ENCODE measurements around the gene KCNMB2.
"Not testable (repeated sequence)": the region's sequence is repeated elsewhere in the genome, so short reads cannot be mapped to it uniquely, and the experiment has no call there.

KCNMB2 gene

DNA sequence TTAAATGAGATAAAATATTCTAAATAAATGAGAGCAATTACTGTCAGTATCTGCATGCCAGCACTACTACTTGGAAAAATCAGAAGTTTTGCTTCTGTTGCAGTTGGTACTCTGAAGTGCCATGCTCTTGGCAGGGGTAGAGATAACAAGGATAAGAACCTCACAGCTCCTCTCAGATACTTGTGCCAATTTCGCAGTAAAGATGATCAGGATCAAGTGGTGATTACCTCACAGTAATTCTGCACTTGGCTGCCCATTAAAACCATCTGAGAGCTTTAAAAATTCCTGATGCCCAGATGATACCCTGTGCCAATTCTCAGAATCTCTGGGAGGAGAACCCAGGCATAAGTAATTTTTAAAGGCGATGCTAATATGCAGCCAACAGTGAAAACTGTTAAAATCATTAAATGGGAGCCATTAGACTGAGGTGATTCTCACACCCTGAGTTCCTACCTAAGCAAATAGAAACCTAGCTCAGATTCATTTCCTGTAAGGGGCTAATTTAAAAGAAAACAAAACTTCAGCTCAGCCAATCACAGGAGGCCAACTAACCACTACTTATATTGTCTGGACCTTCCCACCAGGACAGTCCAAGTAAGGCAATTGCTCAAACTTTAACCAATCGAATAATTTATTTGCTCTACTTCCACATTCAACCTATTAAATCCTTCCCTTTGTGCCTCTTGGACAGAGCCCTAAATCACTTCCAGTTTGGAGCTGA, 171.2 kb downstream of the KCNMB2 start:
- no peak for DNase-seq

DNA sequence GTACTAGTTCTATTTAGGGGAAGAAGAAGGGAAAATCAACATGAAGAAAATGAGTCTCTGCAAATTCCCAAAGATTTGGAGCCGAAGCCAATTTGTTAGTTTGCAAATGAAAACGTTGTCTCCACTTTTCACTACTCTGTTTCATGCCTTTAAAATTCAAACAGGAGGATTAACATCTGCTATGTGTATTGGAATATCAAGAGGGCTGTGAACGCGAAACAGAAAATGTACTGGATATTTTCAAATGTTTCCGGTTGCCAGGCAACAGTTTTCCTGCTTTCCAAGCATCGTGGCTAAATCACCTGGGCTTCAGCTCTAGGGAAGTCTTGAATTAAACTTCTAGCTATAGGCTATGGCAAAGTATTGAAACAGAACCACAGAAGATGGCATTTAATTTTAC, 172.8 kb downstream of the KCNMB2 start:
- DNase-seq, result no peak

DNA sequence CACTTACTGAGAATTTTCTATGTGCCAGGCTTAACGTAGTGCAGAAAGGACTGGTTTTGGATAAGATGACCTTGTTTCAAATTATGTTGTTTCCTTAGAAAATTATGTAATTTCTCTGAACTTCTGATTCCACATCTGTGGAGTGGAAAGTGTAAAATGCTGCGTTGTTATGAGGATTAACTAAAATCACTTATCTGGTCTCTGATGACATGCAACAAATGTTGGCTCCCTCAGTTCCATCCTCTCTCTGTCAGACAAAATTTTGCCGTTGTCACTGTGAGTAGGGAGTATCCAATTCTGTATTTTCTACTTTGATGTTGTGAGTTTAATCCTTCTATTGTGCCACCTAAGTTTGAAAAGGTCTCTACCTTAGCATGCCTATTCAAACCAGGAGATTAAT, 175.5 kb downstream of the KCNMB2 start:
- no peak for DNase-seq

DNA sequence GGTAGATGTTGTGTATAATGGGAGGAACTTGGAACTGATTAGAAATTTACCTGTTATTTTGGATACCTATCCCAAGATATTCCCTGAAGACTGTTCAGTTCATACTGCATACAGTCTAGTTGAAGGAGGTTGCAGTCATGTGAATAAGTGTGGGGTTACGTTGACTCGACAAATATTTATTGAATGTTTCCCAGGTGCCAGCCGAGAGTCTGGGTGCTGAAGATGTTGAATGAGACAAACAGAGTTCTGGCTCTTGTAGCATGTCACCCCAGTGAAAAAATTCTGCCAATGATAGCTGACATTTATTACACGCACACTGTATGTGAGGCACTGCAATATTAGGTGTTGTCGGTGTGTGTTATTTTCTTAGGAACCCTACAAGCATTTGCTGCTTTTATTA, 176.0 kb downstream of the KCNMB2 start:
- no peak for DNase-seq

DNA sequence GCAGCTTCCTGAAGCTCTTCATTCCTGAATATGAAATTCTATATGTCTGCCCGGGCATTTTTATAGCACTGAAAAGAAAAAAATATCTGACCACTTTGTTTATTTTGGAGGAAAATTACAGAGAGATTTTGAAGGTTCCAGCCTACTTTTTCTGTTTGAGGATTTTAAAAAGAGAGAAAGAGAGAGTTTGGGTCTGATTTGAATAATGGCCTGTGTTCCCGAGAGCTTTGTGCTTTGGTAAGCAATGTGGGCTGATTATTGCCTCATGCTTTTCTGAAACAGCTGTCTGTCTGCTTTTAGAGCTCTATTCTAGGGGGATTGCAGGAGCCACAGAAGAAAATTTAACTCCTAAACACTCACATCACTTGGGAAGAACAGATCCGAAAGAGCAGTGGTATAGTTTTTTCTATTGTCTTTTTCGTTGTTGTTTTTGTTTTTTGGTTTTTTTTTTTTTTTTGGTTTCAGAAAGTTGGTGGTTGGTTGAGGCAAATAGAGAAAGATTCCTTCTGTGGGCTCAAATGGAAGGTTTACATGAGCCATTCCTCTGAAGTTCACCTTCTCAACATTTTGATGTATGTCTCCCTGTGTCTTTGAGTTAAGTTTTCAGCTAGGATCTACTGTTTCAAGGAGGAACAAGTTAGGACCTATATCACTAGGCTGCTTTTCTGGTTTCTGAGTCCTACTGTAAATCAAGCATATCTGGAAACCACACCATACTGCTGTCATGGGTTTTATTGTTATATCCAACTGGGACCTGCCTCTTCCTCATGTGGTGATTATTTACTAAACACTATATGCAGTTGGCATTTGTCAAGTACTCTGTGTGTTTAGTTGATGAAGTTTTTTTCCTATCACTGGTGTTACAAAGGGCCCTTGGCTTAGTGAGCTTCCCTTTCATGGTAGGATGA, 178.9 kb downstream of the KCNMB2 start:
- no peak for DNase-seq

DNA sequence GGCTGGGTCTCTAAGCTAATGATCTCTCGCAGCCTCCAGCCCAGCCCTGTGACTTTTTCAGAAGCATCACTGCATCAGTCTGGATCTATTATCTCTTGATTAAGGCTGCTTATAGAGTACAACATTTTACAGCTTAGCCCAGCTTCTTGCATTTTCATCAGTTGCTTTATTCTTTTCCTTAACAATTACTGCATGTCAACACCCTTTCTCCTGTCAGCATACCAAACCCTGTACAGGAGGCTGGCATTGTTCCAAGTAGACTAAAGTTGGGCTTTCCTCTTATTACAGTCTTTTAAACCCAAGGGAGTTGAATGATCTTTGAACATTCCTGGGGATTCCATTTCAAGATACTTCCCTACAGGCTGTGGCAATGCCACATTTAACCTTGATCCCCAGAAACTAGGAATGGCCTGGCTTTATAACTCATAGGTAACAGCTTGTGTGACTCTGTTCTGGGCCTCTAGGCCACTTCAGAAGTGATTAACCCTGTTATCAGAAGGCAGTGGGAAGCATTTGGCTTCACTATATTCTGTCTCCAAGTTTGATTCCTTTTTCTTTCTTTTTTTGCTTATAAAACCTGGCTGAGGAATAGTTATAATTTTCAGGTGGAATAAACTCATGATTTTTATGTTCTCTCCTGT, 182.9 kb downstream of the KCNMB2 start:
- no peak for DNase-seq

DNA sequence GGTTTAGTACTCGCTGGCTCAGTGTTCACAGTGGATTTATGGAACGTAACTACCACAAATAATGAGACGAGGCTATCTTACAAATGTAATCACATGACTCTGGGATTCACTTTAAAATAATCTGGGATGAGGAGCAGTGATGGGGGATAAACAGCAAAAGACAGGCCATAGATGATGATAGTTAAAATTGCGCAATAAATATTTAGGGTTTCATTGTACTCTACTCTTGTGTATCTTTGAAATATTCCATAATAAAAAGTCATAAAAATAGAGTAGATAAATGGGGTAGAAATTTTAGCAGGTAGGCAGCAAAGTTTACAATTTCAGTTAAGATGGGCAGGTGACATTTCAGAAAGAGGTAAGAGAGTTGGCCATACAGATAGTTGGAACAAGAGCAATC, 196.6 kb downstream of the KCNMB2 start:
- no peak for DNase-seq

DNA sequence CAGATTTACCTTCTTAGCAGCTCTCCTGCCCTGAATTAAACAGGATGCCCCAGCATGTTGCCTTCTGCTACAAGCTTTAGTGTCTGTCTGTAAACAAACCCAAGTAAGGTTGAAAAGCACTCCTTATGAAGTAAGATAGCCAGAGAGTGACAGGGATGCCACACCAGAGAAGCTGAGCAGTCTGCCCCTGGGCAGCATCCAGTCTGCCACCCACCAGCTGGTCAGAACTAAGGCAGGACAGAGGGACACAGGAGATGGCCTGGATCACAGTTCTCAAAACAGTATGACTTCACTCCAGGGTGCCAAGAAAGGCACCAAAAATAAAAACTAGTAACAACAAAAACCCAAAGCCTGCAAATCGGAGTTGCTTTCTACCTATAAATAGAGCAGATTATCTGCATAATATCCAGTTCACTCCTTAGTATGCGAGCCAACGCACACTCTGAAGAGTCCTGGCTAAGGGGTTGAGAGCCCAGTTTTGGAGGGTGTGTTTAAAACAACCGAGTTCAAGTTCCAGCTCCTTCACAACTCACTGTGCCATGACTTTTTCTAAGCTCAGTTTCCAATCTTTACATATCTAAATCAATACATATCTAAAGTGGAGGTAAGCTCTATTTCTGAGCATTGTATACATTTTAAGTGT, 198.9 kb downstream of the KCNMB2 start:
- DNase-seq, result no peak

DNA sequence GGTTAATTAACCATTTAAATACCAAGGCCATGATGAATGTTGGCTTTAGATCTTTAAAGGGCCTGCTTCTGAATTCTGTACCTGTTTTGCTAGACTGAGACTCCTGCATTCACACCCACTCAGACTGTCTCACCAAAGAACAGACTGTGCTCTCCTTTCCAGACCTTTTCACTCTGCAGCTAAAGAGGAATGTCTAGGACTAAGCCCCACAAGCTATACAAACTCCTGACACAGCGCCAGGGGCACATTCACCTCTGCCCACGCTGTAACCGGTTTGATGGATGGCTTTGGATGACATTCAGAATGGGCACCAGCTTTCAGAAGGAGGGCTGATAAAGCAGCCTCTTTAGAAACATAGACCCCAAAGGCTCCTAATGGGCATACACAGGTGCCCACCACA, 200.1 kb downstream of the KCNMB2 start:
- no peak for DNase-seq

DNA sequence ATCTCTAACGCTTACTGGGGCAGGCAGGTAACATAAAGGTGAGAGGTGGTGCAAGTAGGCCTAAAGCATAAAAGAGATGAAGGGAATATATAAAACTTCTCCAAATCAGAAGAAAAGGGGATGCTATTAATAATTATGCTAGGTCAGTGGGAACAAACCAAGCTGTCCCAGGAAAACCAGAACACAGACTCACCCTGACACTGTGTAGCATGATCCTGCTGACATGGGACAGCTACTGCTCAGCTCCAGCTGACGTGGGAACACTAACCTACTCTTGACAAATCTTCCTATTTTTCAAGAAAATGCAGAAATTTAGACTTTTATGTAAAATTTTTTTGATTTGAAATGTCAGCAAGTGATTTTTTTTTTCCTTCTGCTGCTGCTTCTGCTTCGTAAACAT, 203.5 kb downstream of the KCNMB2 start:
- no peak for DNase-seq

DNA sequence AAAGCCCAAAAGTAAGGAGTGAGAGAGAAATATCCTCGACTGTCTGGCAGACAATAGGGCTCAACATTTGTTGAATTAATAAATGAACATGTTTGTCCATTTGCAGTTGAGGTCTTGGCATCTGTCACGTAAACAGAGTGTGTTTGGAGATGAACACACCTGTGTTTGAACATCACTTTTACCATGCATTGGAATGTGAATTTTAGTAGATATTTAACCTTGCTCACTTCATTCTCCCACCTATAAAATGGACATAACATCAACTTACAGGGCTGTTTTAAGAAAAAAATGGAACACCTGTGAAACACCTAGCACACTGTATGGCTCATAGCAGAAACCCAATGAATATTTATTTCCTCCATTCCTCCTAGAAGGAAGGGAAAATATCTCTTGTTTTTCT, 204.8 kb downstream of the KCNMB2 start:
- DNase-seq, result no peak

DNA sequence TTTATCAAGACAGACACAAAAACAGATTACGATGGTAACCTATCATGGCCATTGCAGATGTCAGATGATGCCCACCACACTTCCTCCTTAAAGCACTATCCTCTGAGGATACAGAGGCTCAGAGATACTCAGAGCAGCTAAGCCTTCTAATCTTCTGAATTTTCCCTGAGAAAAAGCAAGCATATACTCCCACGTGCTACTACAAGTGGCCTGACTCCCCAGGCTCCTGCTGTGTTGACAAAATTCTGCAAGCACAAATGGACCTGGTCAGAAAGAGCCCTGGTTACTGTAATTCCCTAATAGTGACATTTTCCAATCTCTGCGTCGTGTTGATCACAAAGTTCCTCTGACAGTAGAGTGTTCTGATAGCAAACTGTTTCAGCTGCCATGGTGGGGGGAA, 207.1 kb downstream of the KCNMB2 start:
- DNase-seq, result no peak

DNA sequence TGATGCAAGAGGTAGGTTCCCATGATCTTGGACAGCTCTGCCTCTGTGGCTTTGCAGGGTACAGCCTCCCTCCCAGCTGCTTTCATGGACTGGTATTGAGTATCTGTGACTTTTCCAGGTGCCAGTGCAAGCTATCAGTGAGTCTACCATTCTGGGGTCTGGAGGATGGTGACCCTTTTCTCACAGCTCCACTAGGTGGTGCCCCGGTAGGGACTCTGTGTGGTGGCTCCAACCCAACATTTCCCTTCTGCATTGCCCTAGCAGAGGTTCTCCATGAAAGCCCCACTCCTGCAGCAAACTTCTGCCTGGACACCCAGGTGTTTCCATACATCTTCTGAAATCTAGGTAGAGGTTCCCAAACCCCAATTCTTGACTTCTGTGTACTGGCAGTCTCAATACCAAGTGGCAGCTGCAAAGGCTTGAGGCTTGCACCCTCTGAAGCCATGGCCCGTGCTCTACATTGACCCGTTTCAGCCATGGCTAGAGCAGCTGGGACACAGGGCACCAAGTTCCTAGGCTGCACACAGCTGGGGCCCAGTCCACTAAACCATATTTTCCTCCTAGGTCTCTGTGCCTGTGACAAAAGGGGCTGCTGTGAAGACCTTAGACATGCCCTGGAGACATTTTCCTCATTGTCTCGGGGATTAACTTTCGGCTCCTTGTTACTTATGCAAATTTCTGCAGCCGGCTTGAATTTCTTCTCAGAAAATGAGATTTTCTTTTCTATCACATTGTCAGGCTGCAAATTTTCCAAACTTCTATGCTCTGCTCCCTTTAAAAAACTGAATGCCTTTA, 209.8 kb downstream of the KCNMB2 start:
- not testable (repeated sequence) for DNase-seq

DNA sequence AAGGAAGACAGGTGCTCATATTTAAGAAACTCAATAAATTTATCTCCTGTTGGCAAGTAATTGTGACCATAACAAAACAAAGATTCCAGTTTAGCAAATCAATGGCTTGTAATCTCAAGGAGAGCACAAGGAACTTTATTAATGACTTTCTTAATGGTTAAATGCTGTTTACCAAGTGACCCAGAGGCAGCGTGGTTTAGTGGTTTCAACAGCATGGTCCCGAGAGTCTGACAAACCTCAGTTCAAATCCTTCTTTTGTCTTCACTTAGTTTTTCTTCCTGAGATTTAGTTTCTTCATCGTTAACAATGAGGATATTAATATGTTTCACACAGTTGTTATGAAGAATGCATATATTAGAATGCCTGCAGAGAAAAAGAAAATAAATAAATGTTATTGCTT, 212.6 kb downstream of the KCNMB2 start:
- no peak for DNase-seq

DNA sequence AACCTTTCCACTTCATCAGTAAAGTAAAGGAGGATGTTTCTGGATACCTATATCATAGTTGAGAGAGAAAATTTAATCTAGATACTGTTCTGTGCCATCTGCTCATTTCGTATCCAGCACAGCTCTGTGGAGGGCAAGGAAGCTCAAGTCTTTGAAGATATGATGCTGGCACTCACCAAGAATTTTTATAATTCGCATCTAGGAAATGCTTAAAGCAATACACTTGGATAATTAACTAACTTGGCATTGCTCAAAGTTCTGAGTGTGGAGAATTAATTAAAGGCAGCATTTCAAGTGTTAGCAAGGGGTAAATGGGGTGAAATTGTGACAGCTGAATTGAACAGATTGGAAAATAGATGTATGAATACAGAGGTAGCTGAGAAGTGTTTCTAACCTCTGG, 213.2 kb downstream of the KCNMB2 start:
- DNase-seq, result no peak

DNA sequence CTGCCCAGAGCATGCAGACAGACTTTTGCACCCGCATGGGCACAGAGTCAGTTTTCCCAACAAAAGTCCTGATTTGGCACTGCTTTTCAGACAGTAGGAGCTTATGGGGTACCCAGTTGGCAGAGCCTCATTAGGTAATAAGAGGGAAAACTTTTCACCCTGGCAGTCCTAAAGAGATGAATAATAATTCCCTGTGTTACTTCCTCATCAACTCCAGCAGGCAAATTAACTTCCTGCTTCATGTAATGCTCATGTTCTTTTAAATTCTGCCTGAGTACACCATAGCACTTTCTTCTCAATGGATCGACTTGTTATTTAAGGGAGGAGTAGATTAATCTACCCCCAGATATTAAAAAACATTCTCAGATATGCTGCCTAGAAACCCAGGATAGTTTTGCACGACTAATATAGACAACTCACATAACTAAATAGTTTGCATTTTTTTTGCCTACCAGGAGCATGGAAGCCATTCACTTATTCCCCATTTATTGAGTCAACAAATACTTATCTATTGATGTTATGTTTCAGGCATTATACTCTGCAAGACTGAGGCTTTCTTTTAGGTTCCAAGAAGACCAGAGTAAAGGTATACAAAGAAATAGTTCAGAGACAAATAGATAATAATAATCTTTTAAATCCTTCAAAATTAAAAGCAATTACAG, 214.5 kb downstream of the KCNMB2 start:
- no peak for DNase-seq

DNA sequence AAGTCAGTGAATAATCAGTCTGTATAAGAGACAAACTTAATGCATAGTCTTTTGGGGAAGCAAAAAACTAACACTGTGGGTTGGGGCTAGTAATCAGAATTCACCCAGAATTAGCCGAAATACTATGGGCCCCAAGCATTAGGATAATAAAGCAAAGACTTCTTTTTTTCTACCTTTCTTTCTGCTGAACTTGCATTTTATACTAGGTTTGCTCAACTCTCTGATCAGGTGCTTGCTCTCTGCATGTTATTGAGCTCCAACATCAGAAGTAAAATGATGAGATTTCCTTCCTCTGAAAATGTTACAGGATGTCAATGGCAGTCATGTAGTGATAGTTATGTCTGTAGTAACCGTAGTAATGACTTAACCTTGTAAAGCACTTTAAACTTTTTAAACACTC, 216.6 kb downstream of the KCNMB2 start:
- DNase-seq, result no peak

DNA sequence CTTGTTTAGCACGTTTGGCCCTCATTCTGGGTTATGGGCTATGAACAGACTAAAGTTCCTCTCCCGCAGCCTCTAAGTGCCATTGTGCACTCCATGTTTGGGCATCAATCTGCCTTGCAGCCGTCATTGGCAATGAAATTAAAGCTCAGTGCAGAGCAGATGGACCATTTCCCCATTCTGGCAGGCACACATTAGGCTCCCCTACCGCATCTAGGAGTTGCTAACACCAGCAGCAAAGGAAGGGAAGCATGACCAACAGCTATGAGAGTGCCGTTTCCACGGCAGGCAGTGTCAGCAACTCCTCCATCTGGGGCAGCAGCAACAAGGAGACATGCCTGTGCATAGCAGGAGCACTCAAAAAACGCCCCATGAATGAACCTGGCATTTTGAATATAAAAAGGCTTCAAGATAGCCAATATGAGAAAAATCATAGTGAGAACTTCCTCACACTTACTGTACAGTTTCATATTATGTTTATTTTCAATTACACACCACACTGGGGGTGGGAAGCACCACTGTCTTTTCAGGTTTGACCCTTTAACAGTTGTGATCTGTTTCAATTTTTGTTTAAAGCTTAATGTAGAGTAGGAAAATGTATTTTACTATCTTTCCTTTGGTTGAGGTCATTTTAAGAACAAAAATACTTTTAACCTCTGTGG, 218.7 kb downstream of the KCNMB2 start:
- no peak for DNase-seq

DNA sequence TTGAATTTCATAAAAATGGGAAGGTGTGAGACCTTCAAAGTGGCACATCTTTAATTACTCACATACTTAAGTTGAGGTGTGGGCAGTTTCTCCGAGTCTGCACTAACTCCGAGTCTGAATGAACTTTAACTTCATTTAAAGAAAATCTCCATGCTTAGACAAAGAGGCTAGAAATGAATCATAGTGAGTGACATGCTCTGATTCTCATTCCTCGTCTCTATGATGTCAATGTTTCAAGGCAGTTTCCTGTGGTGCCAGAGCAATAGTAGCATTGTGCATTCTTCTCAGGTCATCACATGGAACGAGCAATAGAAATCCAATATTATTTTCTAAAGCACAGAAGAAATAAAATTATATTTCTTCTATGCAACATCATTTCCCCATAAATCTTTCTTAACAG, 224.8 kb downstream of the KCNMB2 start:
- DNase-seq, result no peak

DNA sequence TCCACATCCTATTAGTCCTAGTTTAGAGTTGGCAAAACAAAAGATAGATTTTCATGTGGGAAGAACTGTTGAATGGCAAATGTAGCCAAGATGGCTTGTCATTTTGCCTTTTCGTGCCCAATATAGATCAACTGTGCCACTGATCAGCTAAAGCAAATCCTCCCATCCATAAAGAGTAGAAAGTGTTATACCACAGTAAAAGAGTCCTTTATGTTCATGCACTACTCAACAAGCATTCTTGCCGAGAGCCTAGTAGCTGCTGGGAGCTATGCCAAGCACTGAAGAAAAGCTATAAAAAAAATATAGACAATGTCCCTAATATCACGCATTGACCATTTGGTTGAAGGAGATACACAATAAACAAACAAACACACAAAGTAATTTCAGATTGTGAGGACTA, 225.2 kb downstream of the KCNMB2 start:
- DNase-seq, result no peak

DNA sequence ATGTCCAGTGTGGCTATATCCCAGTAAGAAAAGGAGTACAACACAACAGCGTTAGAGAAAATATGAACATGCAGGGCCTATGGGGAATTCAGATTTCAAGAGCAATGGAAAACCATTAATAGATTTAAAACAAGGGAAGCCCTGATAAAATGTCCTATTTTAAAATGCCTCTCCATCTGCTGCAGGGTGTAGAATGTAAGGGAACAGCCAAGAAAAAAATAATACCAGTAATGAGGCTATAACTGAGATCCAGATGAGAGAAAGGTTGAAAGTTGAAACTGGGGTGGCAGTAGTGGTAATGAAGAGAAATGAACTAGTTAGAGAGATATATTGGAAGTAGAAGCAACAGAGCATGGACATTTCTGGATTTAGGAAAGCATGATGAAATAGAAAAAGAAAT, 226.1 kb downstream of the KCNMB2 start:
- no peak for DNase-seq
